Transverse colon (tissue), 4 donors: ENCODE data around the gene PLPP1. TPM values are rescaled to one million over a fixed set of nuclear protein-coding genes. Genes with fewer than 3 reads are reported as not detected.

Source experiments
- DNase-seq: peaks from one replicate; pipeline ENCODE4 v3.0.0-alpha.2; 2019
- H3K27ac ChIP-seq, 4 donors: fragments of 200-600 bp; sonication (generic); 2 replicates each; pipeline ENCODE4 v1.5.1; 2016 to 2018; ENCODE audit warnings: inconsistent platforms in 4 of 4
- H3K27me3 ChIP-seq: fragments of 200-600 bp; sonication (generic); 2 replicates; pipeline ENCODE4 v1.5.1; 2017; ENCODE audit warnings: inconsistent platforms
- H3K36me3 ChIP-seq, 4 donors: fragments of 200-600 bp; sonication (generic); 2 replicates each; pipeline ENCODE4 v1.5.1; 2017 to 2019; ENCODE audit warnings: inconsistent platforms in 4 of 4
- H3K4me1 ChIP-seq, 4 donors: fragments of 200-600 bp; sonication (generic); 2 replicates each; pipeline ENCODE4 v1.5.1; 2017 to 2020; ENCODE audit warnings: inconsistent platforms in 4 of 4
- H3K4me3 ChIP-seq, 4 donors: fragments of 200-600 bp; sonication (generic); 1 replicate in 1 of 4; 2 replicates in 3 of 4; pipeline versions ENCODE4 v1.5.1 to v1.6.1; 2017 to 2019; ENCODE audit warnings: inconsistent platforms in 4 of 4
- H3K9me3 ChIP-seq, 2 donors: fragments of 200-600 bp; sonication (generic); 2 replicates each; pipeline ENCODE4 v1.5.1; 2017 to 2019; ENCODE audit warnings: inconsistent platforms in 2 of 2
- CTCF ChIP-seq, 5 experiments: fragments of 200-600 bp in 3 of 5; fragments of 450-650 bp in 2 of 5; sonication (generic) in 3 of 5; IDR thresholded peaks; 1 replicate in 2 of 5; 2 replicates in 3 of 5; pipeline ENCODE4 v1.5.1; 2016 to 2017; ENCODE audit warnings: antibody characterized with exemption in 5 of 5, inconsistent platforms in 3 of 5, mild to moderate bottlenecking in 2 of 5, moderate library complexity in 1 of 5
- EP300 ChIP-seq: sonication (generic); formaldehyde crosslinking; IDR thresholded peaks from one replicate; pipeline ENCODE4 v1.6.1; 2017; ENCODE audit warnings: antibody characterized with exemption, low read depth
- POLR2A ChIP-seq: fragments of 450-650 bp; IDR thresholded peaks from one replicate; pipeline ENCODE4 v1.6.1; 2016; ENCODE audit warnings: antibody characterized with exemption, mild to moderate bottlenecking, moderate library complexity
- POLR2AphosphoS5 ChIP-seq, 3 donors: sonication (generic); formaldehyde crosslinking; IDR thresholded peaks; one replicate each; pipeline ENCODE4 v1.6.1; 2016; ENCODE audit warnings: antibody characterized with exemption in 3 of 3
- WGBS, 2 donors: methylation state at CpG; one replicate each; pipeline ENCODE4 v1.1.5; 2018; ENCODE audit warnings: low coverage in 1 of 2; 5-methylcytosine and 5-hydroxymethylcytosine counted together
- in situ Hi-C, 4 donors: fragments of 200-750 bp; cut with MboI; loops; one replicate each; pipeline versions ENCODE4 v1.15.0 to v1.15.1; 2017; ENCODE audit warnings: low sequenced_read_pairs in 3 of 4, low pct_ligation_motif_present in 1 of 4, low pct_unique_long_range_greater_than_20kb in 1 of 4
- intact Hi-C: fragments of 100-400 bp; cut with DNase I; formaldehyde crosslinking; loops from one replicate; pipeline ENCODE4 v1.15.1; 2023; ENCODE audit warnings: low total_unique reads
- total RNA-seq, 4 donors: library from RNA; depleted of rRNA; stranded (reverse); fragments of >200 nt; gene quantifications; one replicate each; pipeline ENCODE4 v1.1.0, GENCODE V29; 2016

The PLPP1 gene
- total RNA-seq, 4 donors from 2014 or later = 222 to 335 (median 288) TPM

GRCh38 chr5:55438998-55439397 is 95.8 kb downstream of the PLPP1 start:
- Histone ChIP-seq H3K4me3 (no peak overlapping the region), H3K27me3 (no peaks in the 10 kb centered on the region), H3K9me3 (no peaks in the 10 kb centered on the region), H3K27ac (peak overlapping the region; percentile 82 to 88 (median 83)), H3K4me1 (peaks cover 14 to 73% (median 53%) of the 10 kb centered on the region in 4 donors), H3K36me3 (peaks cover 0 to 3% (median 0%) of the 10 kb centered on the region in 4 donors)
- DNase-seq = peak; percentile 23
- intact Hi-C loops = no loop called here
- in situ Hi-C loops = no loop called here
- WGBS, 2 donors = 70 to 75% methylated on average over 4 of the region's 4 CpGs
- TF ChIP-seq POLR2A = no peak
- peak in 2 of 3 donors; percentile 21 to 39 for TF ChIP-seq POLR2AphosphoS5 (IDR thresholded peaks at IDR 0.05)

DNA sequence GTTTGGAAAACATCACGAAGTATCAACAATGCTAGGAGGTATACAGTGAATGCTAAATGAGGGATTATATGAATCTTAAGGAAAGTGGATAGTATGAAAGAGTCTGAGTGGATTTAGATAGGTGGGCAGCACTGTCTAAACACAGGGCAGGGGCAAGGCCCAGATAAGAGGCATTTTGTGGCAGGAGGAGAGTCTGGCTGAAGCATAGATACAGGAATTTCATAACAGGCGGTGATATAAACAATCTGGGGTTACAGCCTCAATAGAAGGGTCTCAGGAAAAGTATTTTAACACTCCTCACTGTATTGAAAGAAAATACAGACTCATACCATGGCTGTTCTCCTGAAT is 96.9 kb downstream of the PLPP1 start:
- no peak for DNase-seq
- Histone ChIP-seq H3K27ac (peak overlapping the region; percentile 82 to 88 (median 83)), H3K4me1 (peaks cover 14 to 73% (median 53%) of the 10 kb centered on the region in 4 donors), H3K27me3 (no peaks in the 10 kb centered on the region), H3K9me3 (no peaks in the 10 kb centered on the region), H3K4me3 (no peak overlapping the region), H3K36me3 (peaks cover 0 to 3% (median 0%) of the 10 kb centered on the region in 4 donors)
- in situ Hi-C loops (no loop called here), intact Hi-C loops (no loop called here)
- no peak for TF ChIP-seq EP300
- TF ChIP-seq POLR2A = no peak
- TF ChIP-seq CTCF (IDR thresholded peaks at IDR 0.05) = no peak
- no peak for TF ChIP-seq POLR2AphosphoS5 (IDR thresholded peaks at IDR 0.05)
- WGBS, 2 donors = 89 to 92% methylated on average over 2 of the region's 2 CpGs

- peaks cover 0 to 3% (median 0%) of the 10 kb centered on the region in 4 donors for H3K36me3 ChIP-seq
- 56 to 78% methylated on average over 1 of the region's 1 CpG for WGBS, 2 donors
- no peak for DNase-seq
- peak overlapping the region; percentile 82 to 88 (median 83) for H3K27ac ChIP-seq
- TF ChIP-seq EP300 = no peak
- TF ChIP-seq POLR2A = no peak
- no peak for TF ChIP-seq POLR2AphosphoS5 (IDR thresholded peaks at IDR 0.05)
- no peak for TF ChIP-seq CTCF (IDR thresholded peaks at IDR 0.05)
- H3K4me3 ChIP-seq = no peak overlapping the region
- no peaks in the 10 kb centered on the region for H3K9me3 ChIP-seq
- intact Hi-C loops (no loop called here), in situ Hi-C loops (no loop called here)
- peaks cover 14 to 73% (median 53%) of the 10 kb centered on the region in 4 donors for H3K4me1 ChIP-seq
- no peaks in the 10 kb centered on the region for H3K27me3 ChIP-seq
These were observed 97.3 kb downstream of the PLPP1 start for GRCh38 chr5:55437452-55437851.

- no peak for DNase-seq
- intact Hi-C loops (no loop called here), in situ Hi-C loops (no loop called here)
- Histone ChIP-seq H3K36me3 (peaks cover 0 to 8% (median 0%) of the 10 kb centered on the region in 4 donors), H3K4me1 (peaks cover 26 to 67% (median 47%) of the 10 kb centered on the region in 4 donors), H3K4me3 (no peak overlapping the region), H3K27ac (no peak overlapping the region), H3K27me3 (no peaks in the 10 kb centered on the region), H3K9me3 (no peaks in the 10 kb centered on the region)
- WGBS, 2 donors = 94 to 100% methylated on average over 4 of the region's 4 CpGs
- TF ChIP-seq EP300 = no peak
- no peak for TF ChIP-seq CTCF (IDR thresholded peaks at IDR 0.05)
- TF ChIP-seq POLR2AphosphoS5 (IDR thresholded peaks at IDR 0.05) = no peak
These were observed 102.2 kb downstream of the PLPP1 start for GRCh38 chr5:55432549-55432948.
